ENCODE measurements around the gene TGFA.

- TF ChIP-seq POLR2A (IDR thresholded peaks at IDR 0.05) (no peak), CTCF (IDR thresholded peaks at IDR 0.05) (no peak)
Observed at GRCh38 chr2:70461414-70461813, 92.2 kb downstream of the TGFA start.
